ENCODE data around the gene STK39. TPM values are rescaled to one million over a fixed set of nuclear protein-coding genes. Genes with fewer than 3 reads are reported as not detected.

The STK39 gene
- total RNA-seq, 1 donor from 2014 or later = 18.5 TPM

- no peak for ATAC-seq (ENCODE audit: low read depth)
- H3K4me3 Mint-ChIP-seq = no peak overlapping the region
- POLR2A ChIA-PET = no interaction called here
- no peaks in the 10 kb centered on the region for H3K9me3 Mint-ChIP-seq
- DNase-seq = no peak
- H3K4me1 Mint-ChIP-seq = no peaks in the 10 kb centered on the region
- TF ChIP-seq, protein P1, sequence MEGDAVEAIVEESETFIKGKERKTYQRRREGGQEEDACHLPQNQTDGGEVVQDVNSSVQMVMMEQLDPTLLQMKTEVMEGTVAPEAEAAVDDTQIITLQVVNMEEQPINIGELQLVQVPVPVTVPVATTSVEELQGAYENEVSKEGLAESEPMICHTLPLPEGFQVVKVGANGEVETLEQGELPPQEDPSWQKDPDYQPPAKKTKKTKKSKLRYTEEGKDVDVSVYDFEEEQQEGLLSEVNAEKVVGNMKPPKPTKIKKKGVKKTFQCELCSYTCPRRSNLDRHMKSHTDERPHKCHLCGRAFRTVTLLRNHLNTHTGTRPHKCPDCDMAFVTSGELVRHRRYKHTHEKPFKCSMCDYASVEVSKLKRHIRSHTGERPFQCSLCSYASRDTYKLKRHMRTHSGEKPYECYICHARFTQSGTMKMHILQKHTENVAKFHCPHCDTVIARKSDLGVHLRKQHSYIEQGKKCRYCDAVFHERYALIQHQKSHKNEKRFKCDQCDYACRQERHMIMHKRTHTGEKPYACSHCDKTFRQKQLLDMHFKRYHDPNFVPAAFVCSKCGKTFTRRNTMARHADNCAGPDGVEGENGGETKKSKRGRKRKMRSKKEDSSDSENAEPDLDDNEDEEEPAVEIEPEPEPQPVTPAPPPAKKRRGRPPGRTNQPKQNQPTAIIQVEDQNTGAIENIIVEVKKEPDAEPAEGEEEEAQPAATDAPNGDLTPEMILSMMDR (IDR thresholded peaks at IDR 0.05) = no peak
- H3K27me3 Mint-ChIP-seq = peaks cover 6% of the 10 kb centered on the region
- no peaks in the 10 kb centered on the region for H3K36me3 Mint-ChIP-seq (ENCODE audit: low read depth)
- CTCF ChIA-PET = interaction anchor here (1.3 kb wide), 1 partner anchor 178 kb away, joined by 4 read pairs; no protein-coding TSS in a partner anchor
- no peak overlapping the region for H3K27ac Mint-ChIP-seq
- intact Hi-C loops (cut with micrococcal nuclease) = no loop called here
Measured at GRCh38 chr2:167941604-167942003, 305.8 kb downstream of the STK39 start.

- H3K36me3 Mint-ChIP-seq (ENCODE audit: low read depth) = no peaks in the 10 kb centered on the region
- no peak for ATAC-seq (ENCODE audit: low read depth)
- H3K27me3 Mint-ChIP-seq = peaks cover 6% of the 10 kb centered on the region
- TF ChIP-seq, protein P1 (IDR thresholded peaks at IDR 0.05) = no peak
- POLR2A ChIA-PET = no interaction called here
- H3K4me1 Mint-ChIP-seq = no peaks in the 10 kb centered on the region
- no peak for DNase-seq
- CTCF ChIA-PET = interaction anchor here (1.3 kb wide), 2 partner anchors 178 to 179 kb away, joined by 4 read pairs; no protein-coding TSS in a partner anchor
- H3K27ac Mint-ChIP-seq = no peak overlapping the region
- H3K4me3 Mint-ChIP-seq = no peak overlapping the region
- H3K9me3 Mint-ChIP-seq = no peaks in the 10 kb centered on the region
- intact Hi-C loops (cut with micrococcal nuclease) = no loop called here
Measured at GRCh38 chr2:167940734-167941507, 306.5 kb downstream of the STK39 start.

GRCh38 chr2:167940346-167940725, 307.1 kb downstream of the STK39 start:
- H3K27me3 Mint-ChIP-seq = peaks cover 6% of the 10 kb centered on the region
- H3K4me1 Mint-ChIP-seq = no peaks in the 10 kb centered on the region
- H3K36me3 Mint-ChIP-seq (ENCODE audit: low read depth) = no peaks in the 10 kb centered on the region
- no peaks in the 10 kb centered on the region for H3K9me3 Mint-ChIP-seq
- ATAC-seq (ENCODE audit: low read depth) = no peak
- intact Hi-C loops (cut with micrococcal nuclease) = no loop called here
- no peak for DNase-seq
- ChIA-PET CTCF (interaction anchor here (0.5 to 1.3 kb wide), 2 partner anchors 142 to 179 kb away, joined by 3 to 4 read pairs; no protein-coding TSS in a partner anchor), POLR2A (no interaction called here)
- no peak overlapping the region for H3K4me3 Mint-ChIP-seq
- TF ChIP-seq, protein P1 (IDR thresholded peaks at IDR 0.05) = no peak
- no peak overlapping the region for H3K27ac Mint-ChIP-seq

GRCh38 chr2:167939514-167940345, 307.7 kb downstream of the STK39 start:
- POLR2A ChIA-PET = no interaction called here
- H3K9me3 Mint-ChIP-seq = no peaks in the 10 kb centered on the region

More at GRCh38 chr2:167939514-167940345, 307.7 kb downstream of the STK39 start:
- Mint-ChIP-seq H3K36me3 (ENCODE audit: low read depth) (no peaks in the 10 kb centered on the region), H3K4me1 (no peaks in the 10 kb centered on the region), H3K27me3 (peaks cover 6% of the 10 kb centered on the region), H3K27ac (no peak overlapping the region), H3K4me3 (no peak overlapping the region)
- intact Hi-C loops (cut with micrococcal nuclease) = no loop called here
- DNase-seq = no peak
- ATAC-seq (ENCODE audit: low read depth) = no peak
- TF ChIP-seq, protein P1 (IDR thresholded peaks at IDR 0.05) = no peak
- CTCF ChIA-PET = interaction anchor here (0.5 to 1.3 kb wide), 2 partner anchors 142 to 180 kb away, joined by 3 to 4 read pairs; no protein-coding TSS in a partner anchor

All from activated B cell treated with CpG ODN at 0.5 μM for 24 hours (primary cell).